Esophagus muscularis mucosa (tissue), 3 donors: ENCODE results near the gene MAP3K14.

Experiments
- POLR2AphosphoS5 ChIP-seq, 2 donors: sonication (generic); formaldehyde crosslinking; IDR thresholded peaks; one replicate each; pipeline ENCODE4 v1.6.1; 2017; ENCODE audit warnings: antibody characterized with exemption in 2 of 2
- TF ChIP-seq, protein P1 (sequence below), 3 experiments: fragments of 200-600 bp in 2 of 3; fragments of 450-650 bp in 1 of 3; sonication (generic) in 2 of 3; IDR thresholded peaks; one replicate each; pipeline ENCODE4 v1.5.1; 2017 to 2019; ENCODE audit warnings: antibody characterized with exemption in 3 of 3, mild to moderate bottlenecking in 2 of 3, moderate library complexity in 1 of 3

- TF ChIP-seq, protein P1, sequence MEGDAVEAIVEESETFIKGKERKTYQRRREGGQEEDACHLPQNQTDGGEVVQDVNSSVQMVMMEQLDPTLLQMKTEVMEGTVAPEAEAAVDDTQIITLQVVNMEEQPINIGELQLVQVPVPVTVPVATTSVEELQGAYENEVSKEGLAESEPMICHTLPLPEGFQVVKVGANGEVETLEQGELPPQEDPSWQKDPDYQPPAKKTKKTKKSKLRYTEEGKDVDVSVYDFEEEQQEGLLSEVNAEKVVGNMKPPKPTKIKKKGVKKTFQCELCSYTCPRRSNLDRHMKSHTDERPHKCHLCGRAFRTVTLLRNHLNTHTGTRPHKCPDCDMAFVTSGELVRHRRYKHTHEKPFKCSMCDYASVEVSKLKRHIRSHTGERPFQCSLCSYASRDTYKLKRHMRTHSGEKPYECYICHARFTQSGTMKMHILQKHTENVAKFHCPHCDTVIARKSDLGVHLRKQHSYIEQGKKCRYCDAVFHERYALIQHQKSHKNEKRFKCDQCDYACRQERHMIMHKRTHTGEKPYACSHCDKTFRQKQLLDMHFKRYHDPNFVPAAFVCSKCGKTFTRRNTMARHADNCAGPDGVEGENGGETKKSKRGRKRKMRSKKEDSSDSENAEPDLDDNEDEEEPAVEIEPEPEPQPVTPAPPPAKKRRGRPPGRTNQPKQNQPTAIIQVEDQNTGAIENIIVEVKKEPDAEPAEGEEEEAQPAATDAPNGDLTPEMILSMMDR (IDR thresholded peaks at IDR 0.05): no peak
- TF ChIP-seq POLR2AphosphoS5 (IDR thresholded peaks at IDR 0.05): no peak
These were observed 9.0 kb upstream of the MAP3K14 start for GRCh38 chr17:45325810-45326209.
